Activated CD8-positive, alpha-beta T cell treated with anti-CD3 and anti-CD28 coated beads for 36 hours (primary cell): ENCODE data around the gene INSYN1. TPM values are rescaled to one million over a fixed set of nuclear protein-coding genes. Genes with fewer than 3 reads are reported as not detected.

Source experiments
- ATAC-seq: fragments of 200-7000 bp; cut with Tn5 transposase; one replicate; pipeline ENCODE4 v1.10.0; 2021; ENCODE audit warnings: mild to moderate bottlenecking, moderate library complexity
- CTCF ChIA-PET: fragments of 350-600 bp; sonication (Branson Sonifier 250); formaldehyde crosslinking; loops from one replicate; lab custom pipeline; 2021; ENCODE audit warnings: antibody characterized with exemption; lab: Charles Lee
- POLR2A ChIA-PET: fragments of 350-600 bp; sonication (Branson Sonifier 250); formaldehyde crosslinking; loops from one replicate; lab custom pipeline; 2021; ENCODE audit warnings: antibody characterized with exemption; lab: Charles Lee
- DNase-seq: peaks from one replicate; pipeline ENCODE4 v3.0.0-alpha.2; 2020
- H3K27ac Mint-ChIP-seq: one replicate; pipeline ENCODE4 v1.8.0; 2021; ENCODE audit warnings: mild to moderate bottlenecking, mixed read lengths
- H3K27me3 Mint-ChIP-seq: one replicate; pipeline ENCODE4 v1.8.0; 2021; ENCODE audit warnings: mixed read lengths
- H3K36me3 Mint-ChIP-seq: one replicate; pipeline ENCODE4 v1.8.0; 2021; ENCODE audit warnings: low read depth, mixed read lengths
- H3K4me1 Mint-ChIP-seq: one replicate; pipeline ENCODE4 v1.8.0; 2021; ENCODE audit warnings: low read depth, mixed read lengths
- H3K4me3 Mint-ChIP-seq: one replicate; pipeline ENCODE4 v1.8.0; 2021; ENCODE audit warnings: mild to moderate bottlenecking, moderate library complexity, mixed read lengths
- H3K9me3 Mint-ChIP-seq: one replicate; pipeline ENCODE4 v1.8.0; 2021; ENCODE audit warnings: mixed read lengths
- CTCF ChIP-seq: fragments of 200-600 bp; IDR thresholded peaks from one replicate; pipeline ENCODE4 v1.8.0; 2022; ENCODE audit warnings: antibody characterized with exemption, mild to moderate bottlenecking
- intact Hi-C: fragments of 100-400 bp; cut with micrococcal nuclease; formaldehyde crosslinking; loops from one replicate; pipeline ENCODE4 v1.10.0; 2022
- total RNA-seq, 2 experiments: library from RNA; stranded (reverse); gene quantifications; one replicate each; pipeline ENCODE4 v1.2.3, GENCODE V29; 2021

INSYN1 gene
- total RNA-seq, 2 experiments from 2014 or later: not detected

DNA sequence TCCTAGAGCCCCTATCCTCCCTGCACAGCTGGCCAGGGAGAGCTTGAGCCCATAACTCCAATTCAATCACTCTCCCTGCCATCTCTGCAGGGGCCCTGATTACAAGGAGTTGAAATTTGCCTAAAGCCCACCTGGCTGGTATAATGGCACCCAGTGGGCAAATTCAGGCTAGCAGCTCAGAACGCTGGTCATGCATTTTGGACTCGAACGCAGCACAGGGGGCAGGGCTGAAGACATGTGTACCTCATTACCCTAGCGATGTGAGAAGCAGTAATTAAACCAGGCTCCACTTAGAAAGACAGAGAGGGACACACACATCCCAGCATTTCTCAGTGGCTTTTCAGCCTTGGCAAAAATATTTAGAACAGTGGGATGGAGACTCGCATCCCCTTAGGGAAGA is 3.2 kb downstream of the INSYN1 start:
- CTCF ChIA-PET: interaction anchor here (0.6 kb wide), 1 partner anchor 203 kb away, joined by 3 read pairs; no protein-coding TSS in a partner anchor
- POLR2A ChIA-PET: no interaction called here
- peaks cover 37% of the 10 kb centered on the region for H3K27me3 Mint-ChIP-seq
- TF ChIP-seq CTCF: no peak
- H3K36me3 Mint-ChIP-seq: no peaks in the 10 kb centered on the region
- H3K27ac Mint-ChIP-seq: no peak overlapping the region
- ATAC-seq (no peak), DNase-seq (no peak)
- intact Hi-C loops: no loop called here
- no peak overlapping the region for H3K4me3 Mint-ChIP-seq
- no peaks in the 10 kb centered on the region for H3K9me3 Mint-ChIP-seq
- H3K4me1 Mint-ChIP-seq: no peaks in the 10 kb centered on the region

GRCh38 chr15:73749533-73749932 is 3.6 kb downstream of the INSYN1 start:
- H3K27ac Mint-ChIP-seq: no peak overlapping the region

DNA sequence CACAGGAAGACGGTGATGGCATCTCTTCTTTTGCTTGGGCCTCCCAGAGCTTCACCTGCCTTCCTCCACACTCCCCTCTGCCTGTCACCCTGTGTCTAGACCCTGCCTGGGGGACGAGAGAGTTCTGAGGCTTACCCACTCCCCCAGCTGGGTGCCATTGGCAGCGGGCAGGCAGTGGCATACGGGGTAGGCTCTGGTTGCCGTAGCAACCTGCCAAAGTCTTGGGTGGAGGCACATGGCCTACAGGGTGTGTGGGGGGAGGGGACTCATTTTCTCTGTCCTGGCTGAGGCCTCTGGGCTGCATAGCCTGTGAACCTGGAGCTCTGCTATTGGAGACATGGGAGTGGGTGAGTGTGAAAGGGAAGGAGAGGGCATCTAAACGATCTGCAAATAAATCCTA is 4.4 kb downstream of the INSYN1 start:
- POLR2A ChIA-PET: no interaction called here
- no peak for TF ChIP-seq CTCF

More at GRCh38 chr15:73749533-73749932, 3.6 kb downstream of the INSYN1 start:
- intact Hi-C loops: no loop called here
- Mint-ChIP-seq H3K9me3 (no peaks in the 10 kb centered on the region), H3K36me3 (no peaks in the 10 kb centered on the region), H3K27me3 (peaks cover 33% of the 10 kb centered on the region), H3K4me3 (no peak overlapping the region), H3K4me1 (no peaks in the 10 kb centered on the region)
- CTCF ChIA-PET: no interaction called here
- no peak for DNase-seq
- no peak for ATAC-seq
- POLR2A ChIA-PET: no interaction called here
- no peak for TF ChIP-seq CTCF

DNA sequence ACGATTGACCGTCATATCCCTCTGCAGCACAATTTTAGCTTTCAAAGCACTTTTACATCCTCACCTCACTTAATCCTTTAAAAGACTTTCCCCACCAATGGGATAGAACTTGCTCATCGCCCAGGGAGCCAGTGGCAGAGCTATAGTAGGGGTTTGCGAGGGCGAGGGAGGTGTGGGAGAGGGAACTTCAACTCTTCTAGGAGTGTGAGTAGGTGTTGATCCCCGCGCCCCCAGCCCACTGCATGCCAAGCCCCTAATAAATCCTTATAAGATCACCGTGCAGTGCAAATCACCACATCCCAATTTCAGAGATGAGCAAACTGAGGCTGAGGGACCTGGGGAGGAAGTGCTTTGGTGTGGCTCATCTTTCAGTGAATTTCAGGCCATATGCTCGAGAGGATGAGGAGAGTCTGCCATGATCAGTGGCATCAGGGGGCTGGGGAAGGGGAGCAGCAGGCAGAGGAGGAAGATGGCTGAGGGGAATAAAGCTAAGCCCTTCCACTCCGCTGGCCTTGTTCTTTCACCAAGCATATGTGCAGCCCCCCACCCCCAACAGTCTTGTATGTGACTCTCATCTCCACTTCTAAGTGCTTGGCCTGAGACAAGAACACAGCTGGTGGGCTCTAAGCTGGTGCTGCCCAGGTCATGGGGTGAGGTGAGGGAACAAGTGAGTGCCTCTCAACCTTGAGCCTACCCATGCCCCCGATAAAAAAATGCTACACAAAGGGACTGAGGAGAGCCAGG is 5.1 kb downstream of the INSYN1 start:
- DNase-seq: no peak
- H3K27ac Mint-ChIP-seq: no peak overlapping the region
- peaks cover 21% of the 10 kb centered on the region for H3K27me3 Mint-ChIP-seq
- intact Hi-C loops: no loop called here
- no peaks in the 10 kb centered on the region for H3K36me3 Mint-ChIP-seq
- ATAC-seq: no peak
- no peak overlapping the region for H3K4me3 Mint-ChIP-seq
- ChIA-PET POLR2A (no interaction called here), CTCF (no interaction called here)
- no peaks in the 10 kb centered on the region for H3K9me3 Mint-ChIP-seq
- H3K4me1 Mint-ChIP-seq: no peaks in the 10 kb centered on the region
- no peak for TF ChIP-seq CTCF

More for the DNA sequence above, 4.4 kb downstream of the INSYN1 start:
- intact Hi-C loops: no loop called here
- no peaks in the 10 kb centered on the region for H3K9me3 Mint-ChIP-seq
- H3K4me1 Mint-ChIP-seq: no peaks in the 10 kb centered on the region
- CTCF ChIA-PET: no interaction called here
- H3K27ac Mint-ChIP-seq: no peak overlapping the region
- no peaks in the 10 kb centered on the region for H3K36me3 Mint-ChIP-seq
- ATAC-seq (no peak), DNase-seq (no peak)
- no peak overlapping the region for H3K4me3 Mint-ChIP-seq
- H3K27me3 Mint-ChIP-seq: peaks cover 25% of the 10 kb centered on the region

- Mint-ChIP-seq H3K27me3 (peaks cover 21% of the 10 kb centered on the region), H3K36me3 (no peaks in the 10 kb centered on the region), H3K9me3 (no peaks in the 10 kb centered on the region), H3K4me1 (no peaks in the 10 kb centered on the region), H3K27ac (no peak overlapping the region), H3K4me3 (no peak overlapping the region)
- CTCF ChIA-PET: no interaction called here
- DNase-seq: no peak
- no peak for TF ChIP-seq CTCF
- intact Hi-C loops: no loop called here
- POLR2A ChIA-PET: no interaction called here
- ATAC-seq: no peak
These were observed 6.3 kb downstream of the INSYN1 start for GRCh38 chr15:73746883-73747282.
